Astrocyte (in vitro differentiated cells and primary cell): ENCODE data around the gene UBE2D2.

Experiments used
- CTCF ChIP-seq: IDR thresholded peaks from 2 replicates; pipeline ENCODE4 v1.5.1; 2011; ENCODE audit warnings: low read depth, mild to moderate bottlenecking, inconsistent platforms, low read length, moderate library complexity; ENCODE audit not compliant: insufficient read depth
- EZH2 ChIP-seq: IDR thresholded peaks from 2 replicates; pipeline ENCODE4 v1.6.1; 2012; ENCODE audit warnings: mild to moderate bottlenecking, low read length, inconsistent platforms; ENCODE audit not compliant: insufficient read depth

GRCh38 chr5:139611703-139612584 is 50.8 kb downstream of the UBE2D2 start:
- no peak for TF ChIP-seq CTCF
- TF ChIP-seq EZH2: no peak
